Tongue (tissue), 2 donors: ENCODE data around the gene SLC38A10. TPM values are rescaled to one million over a fixed set of nuclear protein-coding genes. Genes with fewer than 3 reads are reported as not detected.
A peak's percentile ranks its signal among the peaks of the same experiment; 100 is the strongest.

ENCODE experiments used
- DNase-seq: peaks from one replicate; pipeline ENCODE4 v3.0.0-alpha.2; 2015
- total RNA-seq: library from RNA; depleted of rRNA; stranded (reverse); fragments of >200 nt; gene quantifications from one replicate; pipeline ENCODE4 v1.2.3, GENCODE V29; 2014

The SLC38A10 gene
- total RNA-seq, 1 donor from 2014 or later, result 52.7 TPM

- peak; percentile 70 for DNase-seq
Measured at GRCh38 chr17:81207610-81208581, 87.2 kb downstream of the SLC38A10 start.

- DNase-seq, result no peak
Measured at GRCh38 chr17:81206657-81207056, 88.5 kb downstream of the SLC38A10 start.

GRCh38 chr17:81206166-81206565 is 88.9 kb downstream of the SLC38A10 start:
- DNase-seq, result no peak

GRCh38 chr17:81204578-81204977 is 90.5 kb downstream of the SLC38A10 start:
- no peak for DNase-seq

GRCh38 chr17:81203136-81203535 is 92.0 kb downstream of the SLC38A10 start:
- DNase-seq, result no peak

GRCh38 chr17:81202318-81202717 is 92.8 kb downstream of the SLC38A10 start:
- no peak for DNase-seq

- DNase-seq, result peak; percentile 78
Measured at GRCh38 chr17:81200695-81201580, 94.2 kb downstream of the SLC38A10 start.

- no peak for DNase-seq
Measured at GRCh38 chr17:81200201-81200600, 94.9 kb downstream of the SLC38A10 start.

GRCh38 chr17:81199482-81199830 is 95.7 kb downstream of the SLC38A10 start:
- DNase-seq, result no peak

GRCh38 chr17:81198826-81199481 is 96.2 kb downstream of the SLC38A10 start:
- no peak for DNase-seq

GRCh38 chr17:81197831-81198490 is 97.1 kb downstream of the SLC38A10 start:
- no peak for DNase-seq

- no peak for DNase-seq
Measured at GRCh38 chr17:81197409-81197795, 97.7 kb downstream of the SLC38A10 start.

GRCh38 chr17:81196505-81197408 is 98.3 kb downstream of the SLC38A10 start:
- DNase-seq, result no peak

GRCh38 chr17:81195941-81196495 is 99.1 kb downstream of the SLC38A10 start:
- DNase-seq, result no peak

Other genes starting within 250 kb of the SLC38A10 start
- not detected for gene PVALEF, start 129.8 kb downstream of the SLC38A10 start, total RNA-seq
- gene AATK, start 129.1 kb downstream of the SLC38A10 start, total RNA-seq, result 11.1 TPM
- 8.9 TPM for gene CEP131, start 72.3 kb downstream of the SLC38A10 start, total RNA-seq
- gene TEPSIN, start 56.3 kb downstream of the SLC38A10 start, total RNA-seq, result 14.6 TPM
- gene NDUFAF8, start 56.0 kb downstream of the SLC38A10 start, total RNA-seq, result 23.7 TPM
- gene BAHCC1, start 100.2 kb upstream of the SLC38A10 start, total RNA-seq, result 13.7 TPM
- gene ACTG1, start 217.5 kb upstream of the SLC38A10 start, total RNA-seq, result 1,628 TPM
- gene FSCN2, start 233.1 kb upstream of the SLC38A10 start, total RNA-seq, result 1.7 TPM